Ovary (tissue), 3 donors: ENCODE data around the gene HSD17B7.

Source experiments
- CTCF ChIP-seq, 3 donors: fragments of 450-650 bp in 2 of 3; fragments of 200-600 bp in 1 of 3; IDR thresholded peaks; one replicate each; pipeline versions ENCODE4 v1.5.1 to v1.8.0; 2016 to 2022; ENCODE audit warnings: antibody characterized with exemption in 3 of 3, mild to moderate bottlenecking in 1 of 3
- EP300 ChIP-seq: sonication (generic); formaldehyde crosslinking; IDR thresholded peaks from one replicate; pipeline ENCODE4 v1.6.1; 2017; ENCODE audit warnings: antibody characterized with exemption
- donor health status: DM: no; HTN: no; CAD: no.

GRCh38 chr1:162851341-162851740 lies 60.8 kb downstream of the HSD17B7 start:
- no peak for TF ChIP-seq CTCF (IDR thresholded peaks at IDR 0.05)
- no peak for TF ChIP-seq EP300
